GM04503 (cell line): Measurements from ENCODE around the gene PALMD.

Source experiments
- DNase-seq: peaks from one replicate; pipeline ENCODE4 v3.0.0-alpha.2; 2012; ENCODE audit warnings: low read depth

The PALMD gene, protein sequence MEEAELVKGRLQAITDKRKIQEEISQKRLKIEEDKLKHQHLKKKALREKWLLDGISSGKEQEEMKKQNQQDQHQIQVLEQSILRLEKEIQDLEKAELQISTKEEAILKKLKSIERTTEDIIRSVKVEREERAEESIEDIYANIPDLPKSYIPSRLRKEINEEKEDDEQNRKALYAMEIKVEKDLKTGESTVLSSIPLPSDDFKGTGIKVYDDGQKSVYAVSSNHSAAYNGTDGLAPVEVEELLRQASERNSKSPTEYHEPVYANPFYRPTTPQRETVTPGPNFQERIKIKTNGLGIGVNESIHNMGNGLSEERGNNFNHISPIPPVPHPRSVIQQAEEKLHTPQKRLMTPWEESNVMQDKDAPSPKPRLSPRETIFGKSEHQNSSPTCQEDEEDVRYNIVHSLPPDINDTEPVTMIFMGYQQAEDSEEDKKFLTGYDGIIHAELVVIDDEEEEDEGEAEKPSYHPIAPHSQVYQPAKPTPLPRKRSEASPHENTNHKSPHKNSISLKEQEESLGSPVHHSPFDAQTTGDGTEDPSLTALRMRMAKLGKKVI

GRCh38 chr1:99645699-99646531 lies at the start of gene PALMD:
Gene PALMD (plus strand): TSS chr1:99646113. CDS start chr1:99646318, 205 bp downstream.
- no peak for DNase-seq

GRCh38 chr1:99598738-99599411 lies 47.0 kb upstream of the PALMD start:
- no peak for DNase-seq

GRCh38 chr1:99599678-99600175 lies 46.2 kb upstream of the PALMD start:
- DNase-seq: peak; percentile 80

DNA sequence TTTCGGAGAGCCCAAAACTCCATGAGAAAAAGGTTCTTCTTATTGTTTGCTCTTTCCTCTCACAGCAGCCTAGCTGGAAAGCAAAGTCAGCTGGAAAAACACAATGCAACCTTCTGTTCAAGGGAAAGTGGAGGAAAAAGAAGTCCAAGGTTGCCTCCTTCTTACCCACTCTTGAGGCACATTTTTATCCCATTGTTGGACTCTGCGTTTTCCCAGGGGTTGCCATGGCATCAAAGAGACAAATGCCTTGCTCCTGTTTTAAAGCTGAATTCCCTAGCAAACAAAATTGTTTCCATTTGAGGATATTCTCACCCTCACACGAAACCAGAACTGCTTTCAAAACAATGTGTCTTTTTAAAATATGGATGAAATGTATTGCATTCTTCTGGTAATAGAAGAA lies 45.1 kb upstream of the PALMD start:
- peak; percentile 59 for DNase-seq

- DNase-seq: no peak
Observed at GRCh38 chr1:99601208-99601607, 44.7 kb upstream of the PALMD start.

- no peak for DNase-seq
Observed at GRCh38 chr1:99601709-99602403, 44.1 kb upstream of the PALMD start.

- no peak for DNase-seq
Observed at GRCh38 chr1:99602404-99602969, 43.4 kb upstream of the PALMD start.

- DNase-seq: no peak
Observed at GRCh38 chr1:99603699-99604560, 42.0 kb upstream of the PALMD start.

- no peak for DNase-seq
Observed at GRCh38 chr1:99606306-99606705, 39.6 kb upstream of the PALMD start.

DNA sequence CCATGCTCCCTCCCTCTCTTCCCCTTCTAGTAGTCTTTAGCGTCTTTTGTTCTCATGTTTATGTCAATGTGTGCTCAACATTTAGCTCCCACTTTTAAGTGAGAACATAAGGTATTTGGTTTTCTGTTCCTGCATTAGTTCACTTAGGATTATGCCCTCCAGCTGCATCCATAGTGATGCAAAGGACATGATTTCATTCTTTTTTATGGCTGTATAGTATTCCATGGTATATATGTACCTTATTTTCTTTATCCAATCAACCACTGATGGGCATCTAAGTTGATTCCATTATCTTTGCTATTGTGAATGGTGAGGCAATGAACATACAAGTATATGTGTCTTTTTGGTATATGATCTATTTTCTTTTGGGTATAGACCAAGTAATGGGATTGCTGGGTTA lies 38.3 kb upstream of the PALMD start:
- no peak for DNase-seq

- DNase-seq: no peak
Observed at GRCh38 chr1:99608058-99608457, 37.9 kb upstream of the PALMD start.

GRCh38 chr1:99613716-99614115 lies 32.2 kb upstream of the PALMD start:
- DNase-seq: no peak

GRCh38 chr1:99614728-99615127 lies 31.2 kb upstream of the PALMD start:
- no peak for DNase-seq

DNA sequence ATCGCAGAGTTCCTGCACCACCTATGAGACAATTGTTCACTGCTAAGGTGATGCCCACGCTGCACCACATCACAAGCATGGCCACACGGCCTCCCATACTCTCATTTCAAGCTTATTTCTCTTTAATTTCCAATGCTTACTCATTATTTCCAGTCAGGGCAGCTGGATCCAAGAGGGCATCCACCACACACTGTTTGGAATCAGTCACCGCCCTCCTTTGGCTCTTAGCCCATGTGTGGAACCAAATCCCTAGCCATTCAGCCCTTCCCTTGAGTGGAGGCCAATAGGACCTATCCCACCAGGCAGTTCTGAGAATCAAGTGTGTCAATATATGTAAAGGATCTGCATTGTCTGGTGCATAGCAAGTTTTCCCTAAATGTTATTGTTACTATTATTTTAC lies 26.3 kb upstream of the PALMD start:
- DNase-seq: no peak

GRCh38 chr1:99621340-99621901 lies 24.5 kb upstream of the PALMD start:
- DNase-seq: no peak

DNA sequence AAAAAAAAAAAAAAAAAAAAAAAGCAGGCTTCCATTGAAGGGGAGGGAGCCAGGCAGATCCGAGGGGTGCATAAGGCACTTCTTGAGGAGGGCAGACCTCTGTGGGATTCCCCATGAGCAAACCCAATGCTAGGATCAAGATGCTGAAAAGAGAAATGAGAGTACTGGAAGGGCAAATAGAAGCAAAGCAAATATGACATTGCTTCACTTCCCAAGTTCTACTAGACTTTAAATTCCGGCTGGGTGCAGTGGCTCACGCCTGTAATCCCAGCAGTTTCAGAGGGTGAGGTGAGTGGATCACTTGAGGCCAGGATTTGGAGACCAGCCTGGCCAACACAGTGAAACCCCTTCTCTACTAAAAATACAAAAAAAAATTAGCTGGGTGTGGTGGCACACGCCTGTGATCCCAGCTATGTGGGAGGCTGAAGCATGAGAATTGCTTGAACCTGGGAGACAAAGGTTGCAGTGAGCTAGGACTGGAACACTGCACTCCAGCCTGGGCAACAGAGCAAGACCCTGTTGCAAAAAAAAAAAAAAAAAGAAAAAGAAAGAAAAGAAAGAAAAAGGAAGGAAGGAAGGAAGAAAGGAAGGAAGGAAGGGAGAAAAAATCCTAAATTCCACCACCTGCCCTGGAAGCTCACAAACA lies 23.1 kb upstream of the PALMD start:
- DNase-seq: no peak

DNA sequence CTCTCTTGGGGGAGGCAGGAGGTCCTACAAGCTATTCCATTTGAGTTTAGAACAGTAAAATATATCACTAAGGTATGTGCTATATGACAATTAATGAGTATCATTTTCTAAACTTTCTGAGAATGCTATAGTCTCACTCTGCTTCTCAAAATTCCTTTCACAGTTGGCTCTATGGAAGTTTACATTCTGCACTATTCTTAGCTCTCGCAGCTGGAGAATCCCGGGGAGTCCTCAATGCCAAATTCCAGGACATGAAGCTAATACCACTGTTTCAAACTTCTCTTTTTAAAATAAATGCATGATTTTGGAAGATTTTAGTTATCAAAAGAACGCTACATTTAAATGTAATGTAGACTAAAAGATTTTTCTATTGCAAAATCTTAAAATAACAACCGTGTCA lies 22.4 kb upstream of the PALMD start:
- DNase-seq: no peak

- no peak for DNase-seq
Observed at GRCh38 chr1:99627615-99628014, 18.3 kb upstream of the PALMD start.

DNA sequence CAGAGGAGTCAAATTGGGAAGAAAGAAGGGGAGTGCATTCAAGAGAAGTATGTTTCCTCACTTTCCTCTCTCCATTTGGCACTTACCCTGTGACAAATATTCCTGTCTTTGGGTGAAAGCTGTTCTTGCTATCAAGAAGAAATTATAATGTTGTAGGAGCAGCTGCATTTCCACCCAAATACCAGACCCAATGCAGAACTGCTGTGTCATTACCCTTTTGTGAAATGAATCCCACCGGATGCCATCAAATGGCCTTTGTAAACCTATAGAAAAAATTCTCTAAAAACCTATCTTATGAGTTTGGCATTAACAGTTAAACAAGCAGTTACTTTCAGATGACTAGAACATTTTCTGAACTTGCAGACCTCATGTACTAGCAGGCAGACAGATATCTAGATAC lies 16.7 kb upstream of the PALMD start:
- DNase-seq: no peak
